Measurements from ENCODE around the gene KCNT1. TPM values are rescaled to one million over a fixed set of nuclear protein-coding genes. Genes with fewer than 3 reads are reported as not detected.
"Not testable (repeated sequence)": the region's sequence is repeated elsewhere in the genome, so short reads cannot be mapped to it uniquely, and the experiment has no call there.

The KCNT1 gene
- polyA plus RNA-seq (2014; cell fraction: cytosol; rRNA removed) = not detected in 2 replicates
- polyA plus RNA-seq (2014; cell fraction: nucleus; rRNA removed) = 0.08 TPM in 1 of 2 replicates, not detected in the other

DNA sequence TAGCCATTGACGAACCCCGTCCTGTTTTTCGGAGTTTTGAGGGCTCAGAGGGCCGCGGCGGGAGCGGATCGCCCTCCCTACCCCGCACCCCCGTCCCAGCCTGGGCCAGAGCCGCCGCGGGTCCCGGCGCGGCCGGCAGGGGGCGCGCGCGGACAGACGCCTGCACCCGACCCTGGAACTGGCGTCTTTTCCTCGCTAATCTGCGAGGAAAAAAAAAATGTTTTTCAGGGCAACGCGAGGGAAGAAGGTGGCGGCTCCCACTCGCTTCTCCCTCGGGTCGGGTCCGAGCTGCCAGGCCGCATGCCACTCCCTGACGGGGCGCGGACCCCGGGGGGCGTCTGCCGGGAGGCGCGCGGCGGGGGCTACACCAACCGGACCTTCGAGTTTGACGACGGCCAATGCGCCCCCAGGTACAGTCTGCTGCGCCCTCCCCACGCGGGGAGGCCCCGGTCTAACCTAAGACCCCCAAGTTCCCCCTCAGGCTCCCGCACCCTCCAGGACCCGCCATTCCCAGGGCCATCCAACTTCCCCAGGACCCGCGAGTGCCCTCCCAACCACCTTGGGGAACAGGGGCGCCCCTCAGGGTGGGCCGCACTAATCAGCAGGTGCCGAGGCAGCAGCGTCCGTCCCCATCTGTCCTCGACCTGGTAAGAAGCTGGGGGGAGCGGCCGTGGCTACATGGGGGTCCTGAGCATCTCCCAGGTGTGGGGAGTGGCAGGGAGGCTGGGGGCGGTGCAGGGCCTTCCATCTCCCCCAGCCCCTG is at the start of gene KCNT1:
TSS of gene KCNT1 (plus strand) at position 227 of the 763 bp plus-strand sequence. CDS start at position 301, 74 bp downstream.
- peak; percentile 34 for DNase-seq (ENCODE audit: low spot score)

DNA sequence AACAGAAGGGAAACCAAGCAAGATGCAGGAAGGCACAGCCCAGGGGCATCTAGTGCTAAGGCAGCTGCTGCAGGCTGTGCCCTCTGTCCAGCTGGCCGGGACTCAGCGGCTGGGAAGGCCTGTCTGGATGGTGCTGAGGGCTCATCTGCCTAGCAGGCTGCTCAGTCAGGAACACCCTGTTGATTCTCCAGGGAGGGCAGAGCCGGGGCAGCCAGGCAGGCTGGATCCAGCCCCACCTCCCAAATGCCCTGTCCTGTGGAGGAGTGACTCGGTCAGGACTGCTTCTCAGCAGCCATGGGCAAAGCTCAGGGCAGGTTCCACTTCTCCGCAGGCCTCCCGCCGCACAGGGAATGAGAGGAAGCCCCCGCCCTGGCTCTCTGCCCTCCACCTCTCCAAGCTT is 46.7 kb upstream of the KCNT1 start:
- DNase-seq (ENCODE audit: low spot score) = no peak

DNA sequence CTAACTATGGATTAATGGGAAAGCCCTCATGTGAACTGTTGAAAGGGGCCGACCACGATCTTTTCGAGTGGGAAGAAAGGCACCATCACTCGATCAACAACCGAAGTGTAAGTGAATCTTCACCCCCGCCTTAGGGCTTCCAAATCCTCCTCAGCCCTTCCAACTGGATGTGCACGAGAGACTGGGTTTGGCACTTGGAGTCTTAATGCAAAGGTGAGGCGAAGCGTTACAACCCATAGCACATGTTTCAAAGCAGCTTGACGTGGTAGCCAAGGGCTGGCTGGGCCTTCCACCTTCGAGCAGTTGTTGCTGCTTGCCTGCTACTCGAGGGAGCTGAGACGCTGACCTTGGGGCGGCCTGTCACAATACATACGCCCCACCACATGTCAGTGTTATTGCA is 44.6 kb upstream of the KCNT1 start:
- DNase-seq (ENCODE audit: low spot score) = no peak

DNA sequence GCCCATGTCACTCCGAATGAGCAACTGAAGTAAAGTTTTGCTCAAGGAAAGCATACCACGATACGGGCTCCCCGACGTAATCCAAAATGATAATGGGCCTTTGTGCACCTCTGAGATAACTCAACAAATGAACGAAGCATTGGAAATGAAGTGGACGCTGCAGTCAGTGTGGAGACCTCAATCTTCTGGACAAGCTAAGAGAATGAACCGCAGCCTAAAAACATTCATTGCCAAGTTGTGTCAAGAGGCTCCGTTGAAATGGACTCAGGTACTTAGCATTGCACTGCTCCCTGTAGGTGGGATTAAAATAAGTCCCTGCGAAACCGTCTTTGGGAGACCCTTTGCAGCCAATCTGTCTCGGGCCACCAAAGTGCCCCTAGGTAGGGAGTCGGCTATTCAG is 42.7 kb upstream of the KCNT1 start:
- no peak for DNase-seq (ENCODE audit: low spot score)

DNA sequence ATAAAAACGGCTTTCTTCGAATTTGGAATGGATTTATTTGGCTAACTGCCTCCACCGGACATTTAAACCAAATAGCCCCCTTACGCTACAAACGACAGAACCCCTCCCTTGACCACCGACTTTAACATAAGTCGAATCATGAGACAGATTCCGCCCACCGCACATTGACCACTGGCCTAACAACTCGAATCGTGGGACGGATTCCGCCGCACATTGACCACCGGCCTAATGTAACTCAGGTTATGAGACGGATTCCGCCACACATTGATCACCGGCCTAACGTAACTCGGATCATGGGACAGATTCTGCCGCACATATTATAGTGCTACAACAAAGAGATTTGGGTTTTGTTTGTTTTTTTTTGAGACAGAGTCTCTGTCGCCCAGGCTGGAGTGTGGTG is 41.6 kb upstream of the KCNT1 start:
- DNase-seq (ENCODE audit: low spot score) = no peak

DNA sequence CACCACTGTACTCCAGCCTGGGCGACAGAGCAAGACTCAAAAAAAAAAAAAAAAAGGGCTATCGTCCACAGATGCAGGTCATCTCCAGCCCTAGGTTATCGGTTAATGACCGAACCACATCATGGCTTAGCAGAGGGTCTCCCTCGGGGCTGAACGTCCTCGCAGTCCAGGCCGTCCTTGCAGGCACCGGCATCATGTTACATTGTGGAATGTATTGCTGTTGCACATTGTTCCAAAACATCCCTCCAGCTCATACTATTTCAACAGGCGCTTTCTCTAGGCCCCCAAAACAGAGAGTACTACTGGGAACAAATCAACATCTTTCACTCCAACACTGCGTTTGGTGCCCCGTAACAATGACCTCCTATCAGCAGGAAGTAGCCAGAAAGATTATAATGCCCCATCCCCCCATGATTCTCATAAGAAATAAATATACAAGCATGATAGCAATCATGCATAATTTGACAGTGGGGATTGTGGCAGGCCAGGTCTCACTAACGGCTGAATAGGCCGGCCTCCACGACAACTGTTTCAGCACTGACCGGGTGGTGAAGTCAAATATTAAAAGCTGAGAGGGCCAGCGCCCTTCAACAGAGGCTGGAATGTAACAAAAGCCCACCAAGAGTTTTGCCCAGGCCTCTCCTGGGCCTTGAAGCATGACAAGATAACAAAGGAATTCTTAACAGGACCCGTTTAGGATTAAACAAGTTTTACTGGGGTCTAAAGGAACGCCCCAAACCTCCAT is 40.0 kb upstream of the KCNT1 start:
- no peak for DNase-seq (ENCODE audit: low spot score)

DNA sequence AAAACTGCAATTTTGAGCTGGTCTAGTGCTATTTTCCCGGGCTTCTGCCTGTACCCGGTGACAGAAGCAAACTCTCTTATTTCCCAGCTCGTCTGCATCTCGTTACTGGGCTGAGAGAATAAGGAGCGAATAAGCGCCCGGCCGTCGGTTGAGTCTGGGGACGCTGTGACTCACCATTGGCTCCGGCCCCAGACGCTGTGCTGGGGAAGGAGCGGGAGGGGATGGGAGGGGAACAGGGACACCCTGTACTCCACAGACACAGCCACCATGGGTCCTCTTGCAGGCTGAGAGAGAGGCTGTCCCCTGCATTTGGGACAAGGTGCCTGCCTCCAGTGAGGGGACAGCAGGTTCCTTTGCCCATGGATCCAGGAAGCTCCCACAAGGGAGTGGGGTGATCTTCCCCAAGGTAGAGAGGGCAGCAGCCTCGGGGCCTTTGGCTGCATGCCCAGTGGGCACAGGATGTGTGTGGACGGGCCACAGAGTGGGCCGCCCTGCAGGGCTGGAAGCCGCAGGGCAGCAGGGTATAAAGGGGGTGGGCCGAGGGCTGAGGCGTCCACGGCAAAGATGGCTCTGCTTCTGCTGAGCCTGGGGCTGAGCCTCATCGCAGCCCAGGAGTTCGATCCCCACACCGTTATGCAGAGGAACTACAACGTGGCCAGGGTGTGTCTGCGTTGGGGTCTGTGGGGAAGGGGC is 39.1 kb upstream of the KCNT1 start, which contains the start of gene LCN9:
TSS of gene LCN9 (plus strand) at position 552 of the 693 bp plus-strand sequence. CDS start at position 565, 13 bp downstream.
- DNase-seq (ENCODE audit: low spot score) = no peak

DNA sequence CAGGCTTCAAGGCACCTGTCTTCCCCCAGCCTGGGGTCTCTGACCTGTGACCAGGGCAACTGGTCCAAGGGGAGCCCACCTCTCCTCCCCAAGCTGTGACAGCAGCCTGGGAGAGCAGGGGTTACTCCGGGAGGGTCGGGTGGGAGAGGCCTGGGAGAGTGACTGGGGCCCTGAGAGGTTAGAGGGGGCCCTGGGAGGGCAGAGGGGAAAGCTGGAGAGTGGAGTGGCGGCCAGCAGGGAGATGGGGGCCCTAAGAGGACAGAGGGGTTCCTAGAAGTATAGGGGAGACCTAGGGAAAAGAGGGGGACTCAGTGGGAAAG is 38.6 kb upstream of the KCNT1 start:
- no peak for DNase-seq (ENCODE audit: low spot score)

DNA sequence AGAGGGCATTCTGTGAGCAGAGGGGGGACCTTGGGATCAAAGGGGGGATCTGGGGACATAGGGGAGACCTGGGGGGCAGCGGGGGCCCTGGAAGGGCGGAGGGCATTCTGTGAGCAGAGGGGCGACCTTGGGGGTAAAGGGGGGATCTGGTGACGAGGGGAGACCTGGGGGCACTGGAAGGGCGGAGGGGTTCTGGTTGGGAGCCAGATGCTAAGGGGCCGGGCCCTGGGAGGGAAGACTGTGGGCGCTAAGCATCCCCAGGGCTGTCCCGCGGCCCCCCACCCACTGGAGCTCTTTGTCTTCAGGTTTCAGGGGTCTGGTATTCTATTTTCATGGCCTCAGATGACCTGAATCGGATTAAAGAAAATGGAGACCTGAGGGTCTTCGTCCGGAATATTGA is 38.1 kb upstream of the KCNT1 start:
- DNase-seq (ENCODE audit: low spot score) = no peak

DNA sequence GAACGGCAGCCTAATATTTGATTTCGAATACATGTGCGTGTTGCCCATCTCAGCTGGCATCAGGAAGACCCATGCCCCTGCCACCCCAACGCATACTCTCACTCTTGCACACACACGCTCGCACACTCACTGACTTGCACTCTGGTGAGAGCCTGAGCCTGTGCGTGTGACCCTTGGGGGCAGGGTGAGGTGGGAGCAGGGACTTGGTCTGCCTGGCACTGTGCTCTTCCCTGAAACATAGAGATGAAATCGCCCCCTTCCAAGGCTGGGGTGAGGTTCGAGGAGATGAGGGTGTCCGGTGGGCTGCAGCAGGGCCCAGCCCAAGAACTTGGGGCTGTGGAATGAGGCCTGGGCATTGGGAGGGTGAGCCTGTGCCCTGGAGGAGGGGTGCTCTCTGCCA is 37.7 kb upstream of the KCNT1 start:
- no peak for DNase-seq (ENCODE audit: low spot score)

DNA sequence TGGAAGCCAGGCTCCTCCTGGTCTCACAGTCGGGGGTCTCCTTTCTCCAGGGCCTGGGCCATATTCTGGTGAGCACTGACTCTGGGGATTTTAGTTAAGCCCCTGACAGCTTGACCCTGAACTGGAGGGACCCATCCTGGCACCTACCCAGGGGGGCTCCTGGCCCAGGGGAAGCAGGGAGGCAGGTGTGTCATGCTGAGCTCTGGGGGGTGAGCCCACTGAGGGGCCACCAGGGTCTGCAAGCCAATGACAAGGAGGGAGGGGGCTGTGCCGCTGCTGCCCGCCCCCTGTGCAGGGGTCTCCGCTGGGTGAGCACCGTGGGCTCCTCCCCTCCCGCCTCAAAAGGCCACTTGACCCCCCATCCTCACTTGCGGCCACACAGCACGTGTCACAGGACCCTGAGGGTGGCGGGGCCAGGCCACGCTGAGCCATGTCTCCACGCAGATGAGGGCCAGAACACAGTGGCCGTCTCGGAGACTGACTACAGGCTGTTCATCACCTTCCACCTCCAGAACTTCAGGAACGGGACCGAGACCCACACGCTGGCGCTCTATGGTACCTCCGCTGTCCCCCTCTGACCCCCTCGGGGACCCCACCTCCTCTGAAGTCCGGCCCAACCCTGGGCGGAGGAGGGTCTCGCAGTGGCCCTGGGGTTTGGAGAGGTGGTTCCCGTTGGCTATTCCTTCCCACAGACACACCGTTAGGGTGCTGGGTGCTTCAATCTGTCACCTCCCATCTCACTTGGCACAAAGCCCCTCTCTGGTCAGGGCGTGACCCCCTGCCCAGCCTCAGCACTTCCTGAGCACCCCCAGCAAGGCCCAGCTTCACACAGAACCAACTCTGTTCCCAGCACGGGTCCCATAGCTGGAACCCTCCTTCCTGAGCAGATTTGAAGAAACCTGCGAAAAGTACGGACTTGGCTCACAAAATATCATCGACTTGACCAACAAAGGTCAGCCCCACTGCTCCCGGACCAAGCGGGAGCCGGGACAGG is 36.9 kb upstream of the KCNT1 start:
- no peak for DNase-seq (ENCODE audit: low spot score)

DNA sequence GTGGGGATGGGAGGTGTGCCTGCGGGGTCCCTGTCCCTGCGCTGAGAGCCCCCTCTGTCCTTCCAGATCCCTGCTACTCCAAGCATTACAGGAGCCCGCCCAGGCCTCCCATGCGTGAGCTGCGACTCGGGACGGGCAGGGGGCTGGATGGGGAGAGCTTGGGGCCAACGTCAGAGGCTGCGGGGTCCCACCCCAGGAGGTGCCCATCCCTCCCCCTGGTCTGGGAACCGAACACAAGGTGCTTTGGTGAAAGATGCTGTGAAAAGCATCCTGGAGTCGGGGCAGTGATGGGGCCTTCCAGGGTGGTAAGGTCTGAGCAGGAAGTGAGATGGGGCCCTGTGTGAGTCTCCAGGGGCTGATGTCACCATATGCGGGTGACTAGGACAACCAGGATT is 36.2 kb upstream of the KCNT1 start:
- no peak for DNase-seq (ENCODE audit: low spot score)

DNA sequence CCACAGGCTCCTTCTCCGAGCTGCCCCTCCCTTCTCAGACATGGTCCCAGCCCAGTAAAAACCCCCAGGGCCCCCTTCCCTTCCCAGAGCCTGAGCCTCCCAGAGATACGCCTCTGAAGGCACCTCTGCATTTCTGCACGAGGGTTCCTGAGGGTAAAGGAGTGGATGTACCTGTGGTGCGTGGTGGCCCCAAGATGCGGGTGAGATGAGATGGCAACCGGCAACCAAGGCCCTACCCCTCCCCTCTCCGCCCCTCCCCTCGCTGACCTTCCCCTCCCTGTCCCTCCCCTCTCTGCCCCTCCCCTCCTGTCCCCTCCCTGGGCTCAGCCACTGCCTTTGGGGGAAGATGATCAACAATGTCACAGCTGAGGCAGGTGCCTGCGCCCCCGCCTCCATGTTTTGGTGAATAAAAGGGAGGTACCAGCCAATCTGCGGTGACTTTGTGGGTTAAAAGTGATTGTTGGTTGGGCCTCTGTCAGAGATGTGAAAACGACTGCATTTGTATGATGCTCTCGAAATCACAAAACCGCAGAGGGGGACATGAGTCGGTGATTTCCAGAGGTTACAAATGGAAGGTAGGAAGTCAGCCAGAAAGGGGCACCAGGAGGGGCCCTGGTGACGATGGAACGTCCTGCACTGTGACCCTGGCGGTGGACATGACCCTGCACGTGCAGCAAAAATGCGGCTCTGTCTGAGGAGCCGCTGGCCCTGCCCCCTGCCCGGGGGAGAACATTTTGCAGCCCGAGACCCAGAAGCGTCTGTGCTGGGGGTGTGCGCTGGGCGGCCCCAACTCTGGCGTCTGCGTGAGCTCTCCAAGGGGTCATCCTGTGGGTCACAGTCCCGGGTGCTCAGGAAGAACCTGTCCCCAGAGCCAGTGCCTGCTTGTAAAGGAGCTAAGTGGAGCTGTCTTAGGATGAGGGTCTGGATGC is 35.2 kb upstream of the KCNT1 start:
- DNase-seq (ENCODE audit: low spot score) = no peak

DNA sequence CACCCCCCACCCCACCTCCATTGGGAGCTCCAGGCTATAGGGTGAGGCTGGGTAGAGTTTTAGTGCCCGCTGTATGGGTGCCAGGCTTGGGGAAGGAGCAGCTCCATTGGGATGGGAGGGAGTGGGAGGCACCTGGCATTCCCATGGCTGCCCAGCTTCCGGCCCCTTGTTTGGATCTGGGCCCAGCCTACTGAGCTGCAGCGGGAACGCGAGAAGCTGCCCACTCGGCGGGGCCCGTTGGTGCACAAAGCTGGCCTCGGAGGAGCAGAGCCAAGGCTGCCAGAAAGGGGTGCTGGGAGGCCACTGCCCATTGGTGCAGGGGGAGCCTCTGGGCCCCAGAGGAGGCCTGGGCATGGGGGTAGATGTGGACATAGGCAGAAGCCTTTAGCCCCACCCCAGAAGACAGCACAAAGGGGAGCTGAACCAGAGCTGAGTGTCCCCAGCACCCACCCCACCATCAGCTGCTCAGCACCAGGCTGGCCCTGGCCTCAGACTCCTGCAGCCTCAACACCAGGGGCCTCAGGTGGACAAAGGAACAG is 34.5 kb upstream of the KCNT1 start:
- no peak for DNase-seq (ENCODE audit: low spot score)

DNA sequence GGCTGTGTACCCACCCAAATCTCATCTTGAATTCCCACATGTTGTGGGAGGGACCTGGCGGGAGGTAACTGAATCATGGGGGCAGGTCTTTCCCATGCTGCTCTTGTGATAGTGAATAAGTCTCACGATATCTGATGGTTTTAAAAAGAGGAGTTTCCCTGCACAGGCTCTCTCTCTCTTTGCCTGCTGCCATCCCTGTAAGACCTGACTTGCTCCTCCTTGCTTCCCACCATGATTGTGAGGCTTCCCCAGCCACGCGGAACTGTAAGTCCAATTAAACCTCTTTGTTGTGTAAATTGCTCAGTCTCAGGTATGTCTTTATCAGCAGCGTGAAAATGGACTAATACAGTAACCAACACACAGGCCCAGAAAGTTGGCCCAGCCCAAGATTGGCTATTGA is 33.0 kb upstream of the KCNT1 start:
- not testable (repeated sequence) for DNase-seq (ENCODE audit: low spot score)

DNA sequence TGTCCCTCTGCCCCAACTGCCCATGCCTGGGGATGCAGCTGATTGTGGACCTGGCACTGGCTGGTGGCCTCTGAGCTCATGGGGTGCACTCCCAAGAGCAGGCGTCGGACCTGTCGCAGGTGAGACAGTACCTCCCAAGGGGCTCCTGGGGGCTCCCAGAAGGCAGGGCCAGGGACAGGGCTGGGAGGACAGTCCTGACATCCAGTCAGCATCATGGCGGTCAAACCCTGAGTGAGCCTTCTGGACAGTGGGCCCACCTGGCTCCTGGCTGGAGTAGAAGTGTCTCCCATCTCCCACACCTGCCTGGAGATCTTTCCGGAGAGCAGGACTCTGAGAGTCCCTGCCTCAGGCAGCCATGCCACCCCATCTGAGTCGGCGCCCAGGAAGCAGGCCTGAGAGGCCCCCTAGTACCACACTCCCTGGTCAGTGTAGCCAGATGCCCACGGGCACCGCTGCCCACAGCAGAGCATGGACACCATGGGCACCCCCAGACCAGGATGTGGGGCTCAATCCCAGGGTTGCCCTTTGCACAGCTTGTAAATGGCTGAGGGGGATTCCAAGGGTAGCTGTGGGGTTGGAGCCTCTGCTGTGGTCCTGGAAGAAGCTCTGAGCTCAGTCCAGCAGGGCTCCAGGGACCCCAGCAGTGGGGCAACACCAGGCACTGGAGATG is 32.2 kb upstream of the KCNT1 start:
- DNase-seq (ENCODE audit: low spot score) = no peak

DNA sequence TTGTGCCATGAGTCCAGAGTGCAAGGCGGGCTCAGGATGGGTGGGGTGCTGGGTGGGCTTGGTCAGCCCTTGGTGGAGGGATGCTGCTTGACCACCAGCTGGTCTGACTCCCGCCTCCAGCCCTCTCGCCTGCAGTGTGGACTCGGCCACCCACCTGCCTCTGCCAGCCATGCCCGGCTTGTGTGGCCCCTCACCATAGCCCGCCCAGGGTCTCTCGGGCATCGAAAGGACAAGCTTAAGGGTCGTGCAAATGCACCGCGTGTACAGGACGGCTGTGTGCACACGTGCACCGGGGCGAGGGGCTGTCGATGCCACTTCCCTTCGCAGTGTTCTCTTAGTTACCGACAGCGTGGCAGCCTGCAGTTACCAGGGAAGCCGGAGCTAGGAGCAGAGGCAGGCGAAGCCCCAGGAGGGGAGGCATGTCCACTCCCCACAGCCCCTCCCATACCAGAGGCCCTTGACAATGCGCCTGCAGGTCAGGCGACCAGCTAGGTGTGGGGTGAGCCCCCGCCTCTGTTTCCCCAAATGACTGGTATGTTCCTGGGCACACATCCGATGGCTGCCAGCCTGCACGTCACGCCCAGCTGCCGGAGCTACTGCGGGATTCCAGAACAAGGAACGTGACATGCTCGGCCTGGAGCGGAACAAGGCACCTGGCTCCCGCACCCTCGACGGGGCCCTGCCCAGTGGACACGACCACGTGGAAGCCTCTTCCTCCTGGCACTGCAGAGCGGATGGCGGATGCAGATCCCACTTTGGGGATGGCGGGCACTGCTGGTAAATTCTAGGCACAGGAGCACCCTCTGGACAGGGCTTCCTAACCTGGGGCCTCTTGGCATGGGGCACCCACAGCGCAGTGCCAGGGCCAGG is 31.0 kb upstream of the KCNT1 start:
- no peak for DNase-seq (ENCODE audit: low spot score)

DNA sequence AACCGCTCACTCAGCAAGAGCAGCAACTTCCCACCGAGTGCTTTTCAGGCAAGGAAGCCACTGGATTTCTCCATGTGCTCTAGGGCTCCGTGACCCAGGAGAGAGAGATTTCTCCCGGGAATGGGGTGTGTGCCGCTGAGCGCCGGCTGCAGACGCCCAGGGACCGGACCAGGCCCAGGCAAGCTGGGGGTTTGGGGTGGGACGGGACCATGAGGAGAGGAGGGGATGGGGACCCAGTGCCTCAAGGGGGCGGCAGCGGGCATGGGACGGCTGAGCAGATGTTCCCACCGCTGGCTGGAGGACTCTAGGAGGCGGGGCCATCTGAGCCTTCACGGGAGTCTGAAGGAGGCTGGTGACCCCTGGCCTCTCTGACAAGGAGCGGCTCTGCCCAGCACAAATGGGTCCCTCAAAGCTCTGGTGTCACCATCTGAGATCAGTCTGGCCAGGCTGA is 30.4 kb upstream of the KCNT1 start:
- no peak for DNase-seq (ENCODE audit: low spot score)

Data from SK-N-DZ (cell line).